ENCODE measurements around the gene USH2A. TPM values are rescaled to one million over a fixed set of nuclear protein-coding genes. Genes with fewer than 3 reads are reported as not detected.

Gene USH2A
- total RNA-seq, 1 donor from 2014 or later: 0.55 TPM

GRCh38 chr1:216330262-216330661, 93.0 kb downstream of the USH2A start:
- peaks cover 1% of the 10 kb centered on the region for H3K36me3 Mint-ChIP-seq (ENCODE audit: insufficient read depth)
- H3K9me3 Mint-ChIP-seq (ENCODE audit: low read depth): peaks cover 8% of the 10 kb centered on the region
- no peak for TF ChIP-seq CTCF (IDR thresholded peaks at IDR 0.05; ENCODE audit: unreplicated experiment)
- no peak for DNase-seq (ENCODE audit: low spot score, unreplicated experiment)
- H3K4me1 Mint-ChIP-seq (ENCODE audit: low read depth): no peaks in the 10 kb centered on the region
- no peak overlapping the region for H3K27ac Mint-ChIP-seq
- no peaks in the 10 kb centered on the region for H3K27me3 Mint-ChIP-seq
- H3K4me3 Mint-ChIP-seq (ENCODE audit: low read depth): no peak overlapping the region

GRCh38 chr1:216325946-216326345, 97.3 kb downstream of the USH2A start:
- no peak overlapping the region for H3K4me3 Mint-ChIP-seq (ENCODE audit: low read depth)
- no peaks in the 10 kb centered on the region for H3K36me3 Mint-ChIP-seq (ENCODE audit: insufficient read depth)
- no peak for TF ChIP-seq CTCF (IDR thresholded peaks at IDR 0.05; ENCODE audit: unreplicated experiment)
- no peaks in the 10 kb centered on the region for H3K9me3 Mint-ChIP-seq (ENCODE audit: low read depth)
- H3K4me1 Mint-ChIP-seq (ENCODE audit: low read depth): no peaks in the 10 kb centered on the region
- DNase-seq (ENCODE audit: low spot score, unreplicated experiment): no peak
- no peaks in the 10 kb centered on the region for H3K27me3 Mint-ChIP-seq
- H3K27ac Mint-ChIP-seq: no peak overlapping the region

- no peaks in the 10 kb centered on the region for H3K9me3 Mint-ChIP-seq (ENCODE audit: low read depth)
- no peak overlapping the region for H3K4me3 Mint-ChIP-seq (ENCODE audit: low read depth)
- H3K27ac Mint-ChIP-seq: no peak overlapping the region
- no peak for DNase-seq (ENCODE audit: low spot score, unreplicated experiment)
- no peaks in the 10 kb centered on the region for H3K36me3 Mint-ChIP-seq (ENCODE audit: insufficient read depth)
- no peak for TF ChIP-seq CTCF (IDR thresholded peaks at IDR 0.05; ENCODE audit: unreplicated experiment)
- no peaks in the 10 kb centered on the region for H3K4me1 Mint-ChIP-seq (ENCODE audit: low read depth)
- no peaks in the 10 kb centered on the region for H3K27me3 Mint-ChIP-seq
These were observed 97.9 kb downstream of the USH2A start for GRCh38 chr1:216325336-216325735.

GRCh38 chr1:216323344-216323743, 99.9 kb downstream of the USH2A start:
- peaks cover 3% of the 10 kb centered on the region for H3K9me3 Mint-ChIP-seq (ENCODE audit: low read depth)
- DNase-seq (ENCODE audit: low spot score, unreplicated experiment): no peak
- H3K27me3 Mint-ChIP-seq: no peaks in the 10 kb centered on the region
- no peak for TF ChIP-seq CTCF (IDR thresholded peaks at IDR 0.05; ENCODE audit: unreplicated experiment)
- H3K27ac Mint-ChIP-seq: no peak overlapping the region
- H3K4me3 Mint-ChIP-seq (ENCODE audit: low read depth): no peak overlapping the region
- H3K4me1 Mint-ChIP-seq (ENCODE audit: low read depth): no peaks in the 10 kb centered on the region
- H3K36me3 Mint-ChIP-seq (ENCODE audit: insufficient read depth): no peaks in the 10 kb centered on the region

DNA sequence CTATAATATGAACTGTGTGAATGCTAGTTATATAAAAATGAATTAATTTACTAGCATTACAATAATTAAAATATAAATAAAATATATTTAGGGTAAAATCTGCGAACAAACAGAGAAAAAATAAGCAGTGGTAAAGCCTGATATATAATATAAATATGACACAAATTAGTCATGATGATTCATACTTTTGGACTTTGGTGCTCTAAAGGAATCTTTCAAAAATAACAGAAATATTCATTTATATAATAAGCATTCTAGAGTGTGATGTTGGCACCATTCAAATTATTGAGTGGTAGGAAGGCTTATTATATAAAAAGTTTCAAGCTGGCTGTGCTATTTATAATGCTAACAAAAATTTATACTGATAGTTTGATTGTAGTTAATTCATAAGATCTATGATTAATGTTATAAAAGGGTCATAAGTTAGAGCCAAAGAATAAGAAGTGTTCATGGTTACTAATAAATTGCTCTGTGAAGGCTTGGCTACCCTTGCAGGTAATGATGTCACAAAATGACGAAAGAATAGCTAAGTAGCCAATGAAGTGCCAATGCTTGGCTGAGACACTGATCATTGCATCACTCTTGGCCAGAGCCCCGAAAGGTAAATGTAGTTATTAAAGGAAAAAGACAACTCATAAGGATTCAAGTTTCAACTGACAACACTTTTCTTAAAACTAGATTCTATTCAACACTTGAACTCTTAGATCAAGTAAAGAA, 108.7 kb downstream of the USH2A start:
- no peak for TF ChIP-seq CTCF (IDR thresholded peaks at IDR 0.05; ENCODE audit: unreplicated experiment)
- Mint-ChIP-seq H3K4me3 (ENCODE audit: low read depth) (no peak overlapping the region), H3K27me3 (no peaks in the 10 kb centered on the region), H3K4me1 (ENCODE audit: low read depth) (peaks cover 1% of the 10 kb centered on the region), H3K9me3 (ENCODE audit: low read depth) (peaks cover under 1% of the 10 kb centered on the region), H3K36me3 (ENCODE audit: insufficient read depth) (no peaks in the 10 kb centered on the region), H3K27ac (no peak overlapping the region)
- DNase-seq (ENCODE audit: low spot score, unreplicated experiment): no peak
